ENCODE measurements around the gene HCFC1R1. TPM values are rescaled to one million over a fixed set of nuclear protein-coding genes. Genes with fewer than 3 reads are reported as not detected.

Gene HCFC1R1
- total and polyA plus RNA-seq, 2 donors (not counting 1 experiment from before 2014, with no cell fraction given): 17.9 to 24.8 TPM

GRCh38 chr16:3000540-3000939 is 23.2 kb downstream of the HCFC1R1 start:
- 82% methylated on average over 3 of the region's 4 CpGs for WGBS (ENCODE audit: insufficient coverage)
- Histone ChIP-seq H3K4me2 (replicated peaks; ENCODE audit: low read depth, low read length, poor library complexity, severe bottlenecking) (no peak overlapping the region), H3K9me3 (ENCODE audit: control extremely low read depth in 1 of 3, control insufficient read depth in 2 of 3, insufficient read depth in 1 of 3, low read length in 2 of 3) (peaks cover 0 to 5% (median 0%) of the 10 kb centered on the region in 3 donors), H3K9ac (ENCODE audit: low read length) (no peak overlapping the region), H3K36me3 (replicated peaks in 1 of 2; ENCODE audit: control extremely low read depth in 1 of 2, control insufficient read depth in 1 of 2, extremely low read depth in 1 of 2, insufficient read depth in 2 of 2, low read length in 1 of 2) (no peaks in the 10 kb centered on the region), H3K27ac (ENCODE audit: low read length in 2 of 2) (no peak overlapping the region), H3K4me1 (ENCODE audit: control insufficient read depth in 2 of 2, insufficient read depth in 2 of 2, low read length in 2 of 2) (peaks cover 3 to 8% of the 10 kb centered on the region in 2 donors), H2AFZ (ENCODE audit: insufficient read depth, low read depth, low read length, poor library complexity, severe bottlenecking) (no peak overlapping the region), H4K20me1 (ENCODE audit: control insufficient read depth, insufficient read depth, low read length, poor library complexity, severe bottlenecking) (no peaks in the 10 kb centered on the region), H3K4me3 (ENCODE audit: control extremely low read depth in 1 of 5, extremely low read depth in 1 of 5, insufficient read depth in 1 of 5, low read depth in 2 of 5, low read length in 4 of 5) (no peak overlapping the region), H3K79me2 (ENCODE audit: control insufficient read depth, insufficient read depth, low read length) (no peaks in the 10 kb centered on the region), H3K27me3 (replicated peaks in 1 of 4; ENCODE audit: control extremely low read depth in 1 of 4, control insufficient read depth in 3 of 4, insufficient read depth in 4 of 4, low read length in 3 of 4) (peaks cover 0 to 8% (median 0%) of the 10 kb centered on the region in 4 experiments)
- no peak for TF ChIP-seq CTCF (IDR thresholded peaks at IDR 0.05)
- no peak for TF ChIP-seq EZH2 (IDR thresholded peaks at IDR 0.05; ENCODE audit: borderline replicate concordance, insufficient read depth, low read depth, low read length, poor library complexity, severe bottlenecking)
- Mint-ChIP-seq H3K4me3 (no peak overlapping the region), H3K4me1 (peaks cover 6% of the 10 kb centered on the region), H3K9me3 (ENCODE audit: insufficient read depth) (no peaks in the 10 kb centered on the region), H3K27ac (no peak overlapping the region), H3K27me3 (peaks cover 3% of the 10 kb centered on the region)
- POLR2A ChIA-PET: no interaction called here
- no peak for ATAC-seq (ENCODE audit: low read depth)
- intact Hi-C loops (cut with micrococcal nuclease): no loop called here
- CTCF ChIA-PET: interaction anchor here (9.6 kb wide), 1 partner anchor 29 kb away, joined by 213 read pairs; no protein-coding TSS in a partner anchor
- no peak for DNase-seq

- ChIA-PET CTCF (interaction anchor here (9.6 kb wide), 1 partner anchor 29 kb away, joined by 213 read pairs; no protein-coding TSS in a partner anchor), POLR2A (no interaction called here)
- H3K4me1 ChIP-seq (ENCODE audit: control insufficient read depth in 2 of 2, insufficient read depth in 2 of 2, low read length in 2 of 2): peaks cover 2 to 7% of the 10 kb centered on the region in 2 donors
- H2AFZ ChIP-seq (ENCODE audit: insufficient read depth, low read depth, low read length, poor library complexity, severe bottlenecking): no peak overlapping the region
- no peak overlapping the region for H3K4me3 ChIP-seq (ENCODE audit: control extremely low read depth in 1 of 5, extremely low read depth in 1 of 5, insufficient read depth in 1 of 5, low read depth in 2 of 5, low read length in 4 of 5)
- H3K4me1 Mint-ChIP-seq: peaks cover 5% of the 10 kb centered on the region
- no peaks in the 10 kb centered on the region for H3K9me3 Mint-ChIP-seq (ENCODE audit: insufficient read depth)
- H3K9ac ChIP-seq (ENCODE audit: low read length): no peak overlapping the region
- WGBS (ENCODE audit: insufficient coverage): 89% methylated on average over 5 of the region's 6 CpGs
- no peak overlapping the region for H3K27ac ChIP-seq (ENCODE audit: low read length in 2 of 2)
- TF ChIP-seq CTCF (IDR thresholded peaks at IDR 0.05) (no peak), EZH2 (IDR thresholded peaks at IDR 0.05; ENCODE audit: borderline replicate concordance, insufficient read depth, low read depth, low read length, poor library complexity, severe bottlenecking) (no peak)
- H3K27ac Mint-ChIP-seq: no peak overlapping the region
- no peaks in the 10 kb centered on the region for H4K20me1 ChIP-seq (ENCODE audit: control insufficient read depth, insufficient read depth, low read length, poor library complexity, severe bottlenecking)
- ATAC-seq (ENCODE audit: low read depth) (no peak), DNase-seq (no peak)
- peaks cover 0 to 5% (median 0%) of the 10 kb centered on the region in 3 donors for H3K9me3 ChIP-seq (ENCODE audit: control extremely low read depth in 1 of 3, control insufficient read depth in 2 of 3, insufficient read depth in 1 of 3, low read length in 2 of 3)
- peaks cover 2% of the 10 kb centered on the region for H3K27me3 Mint-ChIP-seq
- peaks cover 0 to 5% (median 0%) of the 10 kb centered on the region in 4 experiments for H3K27me3 ChIP-seq (replicated peaks in 1 of 4; ENCODE audit: control extremely low read depth in 1 of 4, control insufficient read depth in 3 of 4, insufficient read depth in 4 of 4, low read length in 3 of 4)
- no peak overlapping the region for H3K4me2 ChIP-seq (replicated peaks; ENCODE audit: low read depth, low read length, poor library complexity, severe bottlenecking)
- intact Hi-C loops (cut with micrococcal nuclease): no loop called here
- H3K36me3 ChIP-seq (replicated peaks in 1 of 2; ENCODE audit: control extremely low read depth in 1 of 2, control insufficient read depth in 1 of 2, extremely low read depth in 1 of 2, insufficient read depth in 2 of 2, low read length in 1 of 2): no peaks in the 10 kb centered on the region
- no peaks in the 10 kb centered on the region for H3K79me2 ChIP-seq (ENCODE audit: control insufficient read depth, insufficient read depth, low read length)
- H3K4me3 Mint-ChIP-seq: no peak overlapping the region
These were observed 23.8 kb downstream of the HCFC1R1 start for GRCh38 chr16:2999929-3000328.
